ENCODE data around the gene RHOF.

RHOF gene

GRCh38 chr12:121819212-121819949 lies 25.9 kb upstream of the RHOF start:
- DNase-seq (ENCODE audit: low spot score): no peak

GRCh38 chr12:121817648-121818043 lies 24.2 kb upstream of the RHOF start:
- no peak for DNase-seq (ENCODE audit: low spot score)

GRCh38 chr12:121816925-121817647 lies 23.6 kb upstream of the RHOF start:
- no peak for DNase-seq (ENCODE audit: low spot score)

GRCh38 chr12:121815263-121815662 lies 21.8 kb upstream of the RHOF start:
- no peak for DNase-seq (ENCODE audit: low spot score)

- no peak for DNase-seq (ENCODE audit: low spot score)
Observed at GRCh38 chr12:121814429-121815119, 21.1 kb upstream of the RHOF start.

GRCh38 chr12:121813951-121814350 lies 20.5 kb upstream of the RHOF start:
- DNase-seq (ENCODE audit: low spot score): no peak

GRCh38 chr12:121812921-121813896 lies 19.7 kb upstream of the RHOF start:
- DNase-seq (ENCODE audit: low spot score): peak; percentile 41

- peak; percentile 93 for DNase-seq (ENCODE audit: low spot score)
Observed at GRCh38 chr12:121812320-121812871, 18.9 kb upstream of the RHOF start.

- peak; percentile 93 for DNase-seq (ENCODE audit: low spot score)
Observed at GRCh38 chr12:121811434-121812319, 18.2 kb upstream of the RHOF start.

GRCh38 chr12:121810833-121811433 lies 17.4 kb upstream of the RHOF start:
- no peak for DNase-seq (ENCODE audit: low spot score)

- no peak for DNase-seq (ENCODE audit: low spot score)
Observed at GRCh38 chr12:121810234-121810817, 16.8 kb upstream of the RHOF start.

GRCh38 chr12:121809712-121810116 lies 16.2 kb upstream of the RHOF start:
- DNase-seq (ENCODE audit: low spot score): no peak

- no peak for DNase-seq (ENCODE audit: low spot score)
Observed at GRCh38 chr12:121808623-121809022, 15.1 kb upstream of the RHOF start.

GRCh38 chr12:121807642-121808347 lies 14.3 kb upstream of the RHOF start:
- DNase-seq (ENCODE audit: low spot score): no peak

GRCh38 chr12:121806546-121807423 lies 13.3 kb upstream of the RHOF start:
- DNase-seq (ENCODE audit: low spot score): peak; percentile 54

- DNase-seq (ENCODE audit: low spot score): no peak
Observed at GRCh38 chr12:121806009-121806545, 12.6 kb upstream of the RHOF start.

- no peak for DNase-seq (ENCODE audit: low spot score)
Observed at GRCh38 chr12:121805171-121806008, 11.9 kb upstream of the RHOF start.
